ENCODE results near the gene AP2A1. TPM values are rescaled to one million over a fixed set of nuclear protein-coding genes. Genes with fewer than 3 reads are reported as not detected.

AP2A1 gene
- total RNA-seq, 2 donors from 2014 or later = 43.5 to 45.9 TPM

DNA sequence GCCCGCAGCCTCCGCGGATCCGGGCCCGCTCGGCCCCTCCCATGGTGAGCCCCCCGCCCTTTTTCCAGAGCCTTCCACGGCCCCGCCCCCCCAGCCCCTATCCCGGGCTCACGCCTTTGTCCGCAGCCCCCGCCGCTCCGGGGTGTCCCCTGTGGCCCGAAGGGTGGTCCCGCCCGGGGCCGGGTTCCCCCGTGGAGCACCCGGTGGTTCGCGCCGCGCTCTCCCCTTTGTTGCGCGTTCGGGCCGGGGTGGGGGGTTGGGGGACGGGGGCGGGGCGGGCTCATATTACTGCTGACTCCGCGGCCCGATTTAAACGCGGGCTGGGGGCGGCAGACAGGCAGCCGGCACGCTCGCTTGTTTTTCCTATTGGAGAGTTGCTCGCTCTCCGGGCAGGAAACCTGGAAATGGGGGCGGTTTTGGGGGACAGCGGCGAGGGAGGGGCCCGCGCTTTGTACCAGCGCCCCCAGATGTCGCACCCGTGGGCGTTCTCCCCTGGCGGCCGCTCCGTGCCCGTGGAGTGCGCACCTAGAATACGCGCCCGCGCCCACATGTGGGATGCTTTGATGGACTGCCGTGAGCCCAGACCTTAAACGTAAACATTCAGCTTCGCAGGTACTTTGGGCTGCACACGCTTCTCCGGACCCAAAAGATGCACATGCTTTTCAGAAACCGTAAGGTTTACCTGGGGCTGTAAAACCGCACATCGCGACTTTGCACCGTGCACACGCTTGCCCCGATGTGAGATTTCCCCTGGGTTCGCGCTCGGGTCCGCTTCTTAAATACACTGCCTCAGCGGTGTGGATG lies 84.9 kb downstream of the AP2A1 start:
- H3K36me3 ChIP-seq (replicated peaks in 1 of 2; ENCODE audit: insufficient read depth in 1 of 2, low read depth in 2 of 2) = peaks cover 0 to 2% of the 10 kb centered on the region in 2 donors
- H3K9me3 ChIP-seq = no peaks in the 10 kb centered on the region
- no peak for TF ChIP-seq POLR2A (IDR thresholded peaks at IDR 0.05)
- no peak for TF ChIP-seq CTCF (IDR thresholded peaks at IDR 0.05)
- peak overlapping the region; percentile 93 to 99 (median 99) for H3K27ac ChIP-seq
- peak overlapping the region; percentile 44 to 75 for H3K4me3 ChIP-seq
- peak in 3 of 4 donors; percentile 47 to 59 (median 47) for DNase-seq
- WGBS, 2 donors = 1% methylated on average over 30 to 59 of the region's 78 CpGs
- peak; percentile 18 for ATAC-seq
- intact Hi-C loops (cut with DNase I) = no loop called here
- H3K27me3 ChIP-seq = no peaks in the 10 kb centered on the region
- H3K4me1 ChIP-seq = peaks cover 36% of the 10 kb centered on the region

DNA sequence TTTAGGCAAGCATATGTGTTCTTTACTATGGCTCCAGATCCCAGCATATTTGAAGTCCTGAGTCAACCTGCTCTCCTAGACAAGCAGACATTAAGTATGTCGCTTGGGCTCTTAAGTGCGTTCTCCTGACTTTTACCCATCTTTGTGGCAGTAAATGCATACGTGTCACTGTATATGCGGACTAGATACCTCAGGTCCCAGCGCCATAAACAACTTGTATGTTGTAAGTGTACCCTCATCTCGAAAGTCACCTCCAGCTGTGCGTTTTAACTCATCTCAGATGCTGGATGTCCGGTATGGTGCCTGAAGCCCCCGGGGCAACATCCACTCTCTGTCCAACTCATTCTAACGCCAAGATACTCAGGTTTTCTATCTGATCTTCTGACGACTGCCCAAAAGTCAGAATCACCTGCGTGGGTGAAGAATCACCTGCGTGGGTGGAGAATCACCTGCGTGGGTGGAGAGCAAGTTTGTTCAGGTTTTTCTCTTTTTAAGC lies 85.9 kb downstream of the AP2A1 start:
- H3K9me3 ChIP-seq = no peaks in the 10 kb centered on the region
- H3K4me1 ChIP-seq = peaks cover 36% of the 10 kb centered on the region
- ATAC-seq (no peak), DNase-seq (peak in 1 of 4 donors; percentile 7)
- TF ChIP-seq POLR2A (IDR thresholded peaks at IDR 0.05) = no peak
- TF ChIP-seq CTCF (IDR thresholded peaks at IDR 0.05) = no peak
- no peak overlapping the region for H3K4me3 ChIP-seq
- H3K27me3 ChIP-seq = no peaks in the 10 kb centered on the region
- H3K36me3 ChIP-seq (replicated peaks in 1 of 2; ENCODE audit: insufficient read depth in 1 of 2, low read depth in 2 of 2) = peaks cover 0 to 2% of the 10 kb centered on the region in 2 donors
- intact Hi-C loops (cut with DNase I) = no loop called here
- peak overlapping the region in 2 of 4 donors; percentile 28 to 99 for H3K27ac ChIP-seq
- 46 to 47% methylated on average over 14 of the region's 14 CpGs for WGBS, 2 donors

DNA sequence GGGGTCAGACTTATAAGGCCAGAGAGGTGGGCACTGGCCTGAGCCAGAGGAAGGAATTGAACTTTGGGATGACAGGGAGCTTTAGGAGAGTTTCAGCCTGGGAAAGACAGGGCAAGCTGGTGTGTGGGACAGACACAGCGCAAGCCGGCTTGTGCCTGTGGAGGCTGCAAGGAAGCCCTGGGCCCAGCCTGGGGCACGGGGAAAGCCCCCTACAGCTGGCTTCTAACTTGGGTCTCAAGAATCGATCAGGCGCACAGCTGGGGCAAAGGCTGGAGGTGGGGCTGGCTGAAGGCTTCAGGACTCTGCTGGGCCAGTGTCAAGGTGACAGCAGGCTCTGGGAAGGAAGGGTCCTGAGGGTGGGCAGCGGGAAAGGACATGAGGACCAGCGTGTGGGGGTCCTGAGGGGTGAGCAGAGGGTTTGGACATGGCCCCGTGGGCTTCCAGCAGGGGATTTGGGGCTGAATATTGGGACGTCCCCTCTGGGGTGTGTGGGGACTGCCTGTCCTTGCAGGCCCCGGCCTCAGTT lies 87.1 kb downstream of the AP2A1 start:
- DNase-seq (no peak), ATAC-seq (no peak)
- no peak for TF ChIP-seq POLR2A (IDR thresholded peaks at IDR 0.05)
- TF ChIP-seq CTCF (IDR thresholded peaks at IDR 0.05) = no peak

GRCh38 chr19:49854378-49855263 lies 87.8 kb downstream of the AP2A1 start:
- no peak overlapping the region for H3K4me3 ChIP-seq
- DNase-seq = peak in 1 of 4 donors; percentile 18
- H3K27me3 ChIP-seq = no peaks in the 10 kb centered on the region
- no peaks in the 10 kb centered on the region for H3K9me3 ChIP-seq
- H3K27ac ChIP-seq = peak overlapping the region in 1 of 4 donors; percentile 5
- 82 to 83% methylated on average over 3 to 33 of the region's 39 CpGs for WGBS, 2 donors
- intact Hi-C loops (cut with DNase I) = no loop called here
- H3K4me1 ChIP-seq = peaks cover 34% of the 10 kb centered on the region
- peaks cover 4 to 8% of the 10 kb centered on the region in 2 donors for H3K36me3 ChIP-seq (replicated peaks in 1 of 2; ENCODE audit: insufficient read depth in 1 of 2, low read depth in 2 of 2)
- no peak for ATAC-seq
- TF ChIP-seq POLR2A (IDR thresholded peaks at IDR 0.05) (no peak), CTCF (IDR thresholded peaks at IDR 0.05) (no peak)

More for the DNA sequence above, 87.1 kb downstream of the AP2A1 start:
- Histone ChIP-seq H3K36me3 (replicated peaks in 1 of 2; ENCODE audit: insufficient read depth in 1 of 2, low read depth in 2 of 2) (peaks cover 4 to 7% of the 10 kb centered on the region in 2 donors), H3K9me3 (no peaks in the 10 kb centered on the region), H3K4me3 (no peak overlapping the region), H3K27ac (peak overlapping the region in 2 of 4 donors; percentile 5 to 25), H3K27me3 (no peaks in the 10 kb centered on the region), H3K4me1 (peaks cover 36% of the 10 kb centered on the region)
- intact Hi-C loops (cut with DNase I) = no loop called here
- 73 to 76% methylated on average over 6 to 10 of the region's 10 CpGs for WGBS, 2 donors
